ENCODE measurements around the gene CAMKMT. TPM values are rescaled to one million over a fixed set of nuclear protein-coding genes. Genes with fewer than 3 reads are reported as not detected.

Gene CAMKMT
- total RNA-seq, 6 experiments from 2014 or later, result 5.1 to 8.6 (median 7.0) TPM

DNA sequence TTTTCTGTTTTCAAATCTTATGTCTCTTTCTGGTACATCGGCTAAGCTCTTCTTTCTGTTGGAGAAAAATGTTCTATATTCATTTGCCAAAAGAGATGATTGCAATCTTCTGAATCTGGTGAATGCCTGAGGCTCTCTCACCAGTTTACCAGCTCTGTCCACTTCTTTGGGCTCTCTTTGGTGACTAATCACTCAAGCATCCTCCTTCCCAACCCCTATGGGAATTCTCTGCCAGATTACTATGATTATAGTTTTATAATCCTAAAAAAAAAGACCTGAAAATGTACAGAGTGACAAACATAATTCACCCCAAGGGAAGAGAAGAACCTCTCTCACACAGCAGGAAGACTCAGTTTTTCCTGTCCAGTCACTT lies 187.3 kb downstream of the CAMKMT start:
- peak; percentile 87 for DNase-seq
- Mint-ChIP-seq H3K36me3 (ENCODE audit: low read depth) (no peaks in the 10 kb centered on the region), H3K27ac (peak overlapping the region; percentile 74), H3K9me3 (no peaks in the 10 kb centered on the region), H3K27me3 (ENCODE audit: insufficient read depth) (no peaks in the 10 kb centered on the region), H3K4me1 (ENCODE audit: low read depth) (peaks cover 69% of the 10 kb centered on the region), H3K4me3 (peak overlapping the region; percentile 74)
- TF ChIP-seq, protein P1, sequence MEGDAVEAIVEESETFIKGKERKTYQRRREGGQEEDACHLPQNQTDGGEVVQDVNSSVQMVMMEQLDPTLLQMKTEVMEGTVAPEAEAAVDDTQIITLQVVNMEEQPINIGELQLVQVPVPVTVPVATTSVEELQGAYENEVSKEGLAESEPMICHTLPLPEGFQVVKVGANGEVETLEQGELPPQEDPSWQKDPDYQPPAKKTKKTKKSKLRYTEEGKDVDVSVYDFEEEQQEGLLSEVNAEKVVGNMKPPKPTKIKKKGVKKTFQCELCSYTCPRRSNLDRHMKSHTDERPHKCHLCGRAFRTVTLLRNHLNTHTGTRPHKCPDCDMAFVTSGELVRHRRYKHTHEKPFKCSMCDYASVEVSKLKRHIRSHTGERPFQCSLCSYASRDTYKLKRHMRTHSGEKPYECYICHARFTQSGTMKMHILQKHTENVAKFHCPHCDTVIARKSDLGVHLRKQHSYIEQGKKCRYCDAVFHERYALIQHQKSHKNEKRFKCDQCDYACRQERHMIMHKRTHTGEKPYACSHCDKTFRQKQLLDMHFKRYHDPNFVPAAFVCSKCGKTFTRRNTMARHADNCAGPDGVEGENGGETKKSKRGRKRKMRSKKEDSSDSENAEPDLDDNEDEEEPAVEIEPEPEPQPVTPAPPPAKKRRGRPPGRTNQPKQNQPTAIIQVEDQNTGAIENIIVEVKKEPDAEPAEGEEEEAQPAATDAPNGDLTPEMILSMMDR (IDR thresholded peaks at IDR 0.05), result no peak

DNA sequence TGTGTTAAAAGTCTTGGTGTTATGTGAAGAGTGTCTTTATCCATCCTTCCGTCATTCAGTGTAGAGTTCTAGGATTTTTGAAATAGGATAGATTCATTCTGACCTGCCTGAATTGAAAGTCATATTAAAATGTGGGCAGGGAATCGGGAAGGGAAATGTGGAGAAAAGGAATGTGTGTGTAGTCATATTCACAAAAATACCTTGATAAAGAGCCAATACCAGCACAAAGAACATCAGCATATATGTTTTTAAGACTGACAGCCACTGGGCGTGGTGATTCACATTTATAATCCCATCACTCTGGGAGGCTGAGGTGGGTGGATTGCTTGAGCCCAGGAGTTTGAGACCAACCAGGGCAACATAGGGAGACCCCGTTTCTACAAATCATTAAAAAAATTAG lies 188.1 kb downstream of the CAMKMT start:
- peak overlapping the region; percentile 74 for H3K27ac Mint-ChIP-seq
- H3K9me3 Mint-ChIP-seq, result no peaks in the 10 kb centered on the region
- H3K4me3 Mint-ChIP-seq, result peak overlapping the region; percentile 47
- DNase-seq, result peak; percentile 30
- TF ChIP-seq, protein P1 (IDR thresholded peaks at IDR 0.05), result no peak
- H3K4me1 Mint-ChIP-seq (ENCODE audit: low read depth), result peaks cover 66% of the 10 kb centered on the region
- no peaks in the 10 kb centered on the region for H3K36me3 Mint-ChIP-seq (ENCODE audit: low read depth)
- no peaks in the 10 kb centered on the region for H3K27me3 Mint-ChIP-seq (ENCODE audit: insufficient read depth)

DNA sequence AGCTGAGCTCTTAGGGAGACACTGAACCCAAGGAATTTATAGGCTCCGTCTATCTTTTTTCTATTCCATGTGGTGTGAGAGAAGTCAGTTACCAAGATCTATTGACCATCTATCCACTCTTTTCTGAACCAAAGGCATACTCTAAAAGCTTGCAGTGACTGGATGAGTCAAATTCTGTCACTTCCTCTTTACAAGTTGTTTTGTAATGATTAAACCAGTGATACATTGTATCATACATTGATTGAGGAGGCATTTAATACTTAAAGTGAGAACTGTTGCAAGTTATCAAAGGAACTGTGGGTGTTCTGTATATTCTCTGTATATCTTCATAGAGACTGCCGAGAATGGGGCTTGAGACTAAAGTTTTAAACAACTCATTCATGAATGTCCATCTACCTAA lies 188.8 kb downstream of the CAMKMT start:
- Mint-ChIP-seq H3K4me3 (no peak overlapping the region), H3K36me3 (ENCODE audit: low read depth) (no peaks in the 10 kb centered on the region), H3K9me3 (no peaks in the 10 kb centered on the region), H3K27me3 (ENCODE audit: insufficient read depth) (no peaks in the 10 kb centered on the region), H3K27ac (no peak overlapping the region), H3K4me1 (ENCODE audit: low read depth) (peaks cover 66% of the 10 kb centered on the region)
- TF ChIP-seq, protein P1 (IDR thresholded peaks at IDR 0.05), result no peak
- DNase-seq, result no peak

DNA sequence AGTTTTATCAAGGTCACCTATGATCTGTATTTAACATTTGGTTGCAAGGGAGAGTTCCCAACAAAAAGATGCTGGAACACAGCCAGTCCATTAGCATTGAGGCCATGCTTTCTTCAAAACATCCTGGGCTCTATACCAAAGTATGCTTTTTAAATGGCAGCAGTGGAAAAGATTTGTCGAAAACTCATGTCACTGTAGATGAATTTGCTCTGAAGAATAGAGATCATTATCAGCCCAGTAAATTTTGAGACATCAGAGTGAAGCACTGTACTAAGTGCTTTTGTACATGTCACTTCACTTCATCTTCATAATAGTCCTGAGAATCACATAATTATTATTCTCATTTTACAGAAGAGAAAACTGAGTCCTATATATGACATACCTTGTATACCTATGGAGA lies 189.8 kb downstream of the CAMKMT start:
- no peaks in the 10 kb centered on the region for H3K27me3 Mint-ChIP-seq (ENCODE audit: insufficient read depth)
- no peaks in the 10 kb centered on the region for H3K36me3 Mint-ChIP-seq (ENCODE audit: low read depth)
- no peak overlapping the region for H3K4me3 Mint-ChIP-seq
- peaks cover 66% of the 10 kb centered on the region for H3K4me1 Mint-ChIP-seq (ENCODE audit: low read depth)
- TF ChIP-seq, protein P1 (IDR thresholded peaks at IDR 0.05), result no peak
- no peak overlapping the region for H3K27ac Mint-ChIP-seq
- no peaks in the 10 kb centered on the region for H3K9me3 Mint-ChIP-seq
- no peak for DNase-seq

DNA sequence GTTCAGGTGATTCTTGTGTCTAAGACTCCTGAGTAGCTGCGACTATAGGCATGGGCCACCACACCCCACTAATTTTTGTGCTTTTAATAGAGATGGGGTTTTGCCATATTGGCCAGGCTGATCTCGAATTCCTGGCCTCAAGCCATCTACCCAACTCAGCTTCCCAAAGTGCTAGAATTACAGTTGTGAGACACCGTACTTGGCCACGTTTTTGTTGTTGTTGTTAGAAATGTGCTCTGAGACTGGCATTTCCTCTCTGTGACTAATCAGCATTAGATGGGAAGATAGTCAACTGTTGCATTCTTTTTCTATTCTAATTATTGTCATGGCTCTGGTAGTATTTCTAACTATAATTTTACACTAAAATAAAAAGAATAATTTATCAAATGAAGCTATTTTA lies 191.7 kb downstream of the CAMKMT start:
- TF ChIP-seq, protein P1 (IDR thresholded peaks at IDR 0.05), result no peak
- Mint-ChIP-seq H3K27me3 (ENCODE audit: insufficient read depth) (no peaks in the 10 kb centered on the region), H3K27ac (no peak overlapping the region; the same call in 1 of the 2 replicates), H3K4me1 (ENCODE audit: low read depth) (peaks cover 51% of the 10 kb centered on the region), H3K36me3 (ENCODE audit: low read depth) (no peaks in the 10 kb centered on the region), H3K9me3 (no peaks in the 10 kb centered on the region), H3K4me3 (no peak overlapping the region)
- DNase-seq, result peak; percentile 81

DNA sequence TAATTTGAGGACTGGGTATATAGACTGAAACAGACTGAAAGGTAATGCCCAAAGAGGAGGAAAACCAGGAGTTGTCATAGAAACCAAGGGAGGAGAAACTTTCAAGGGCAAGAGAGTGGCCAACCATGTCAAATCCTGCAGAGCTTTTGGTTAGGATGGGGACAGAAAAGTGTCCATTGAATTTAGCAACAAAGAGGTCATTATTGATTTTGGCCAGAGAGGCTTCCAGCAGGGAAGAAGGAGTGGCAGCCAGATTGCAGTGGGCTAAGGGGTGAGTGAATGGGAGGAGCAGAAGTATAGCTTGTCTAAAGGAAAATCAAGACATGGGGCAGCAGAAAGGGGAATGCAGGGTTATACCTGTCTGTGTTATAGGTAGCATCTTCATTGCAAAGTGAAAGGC lies 194.0 kb downstream of the CAMKMT start:
- Mint-ChIP-seq H3K4me1 (ENCODE audit: low read depth) (peaks cover 30% of the 10 kb centered on the region), H3K27ac (no peak overlapping the region), H3K36me3 (ENCODE audit: low read depth) (no peaks in the 10 kb centered on the region), H3K27me3 (ENCODE audit: insufficient read depth) (no peaks in the 10 kb centered on the region), H3K9me3 (no peaks in the 10 kb centered on the region), H3K4me3 (no peak overlapping the region)
- no peak for DNase-seq
- TF ChIP-seq, protein P1 (IDR thresholded peaks at IDR 0.05), result no peak
